ENCODE data around the gene MAN1C1.
A peak's percentile ranks its signal among the peaks of the same experiment; 100 is the strongest.

The MAN1C1 gene

GRCh38 chr1:25619101-25619890 is 2.7 kb downstream of the MAN1C1 start:
- TF ChIP-seq, protein P1, sequence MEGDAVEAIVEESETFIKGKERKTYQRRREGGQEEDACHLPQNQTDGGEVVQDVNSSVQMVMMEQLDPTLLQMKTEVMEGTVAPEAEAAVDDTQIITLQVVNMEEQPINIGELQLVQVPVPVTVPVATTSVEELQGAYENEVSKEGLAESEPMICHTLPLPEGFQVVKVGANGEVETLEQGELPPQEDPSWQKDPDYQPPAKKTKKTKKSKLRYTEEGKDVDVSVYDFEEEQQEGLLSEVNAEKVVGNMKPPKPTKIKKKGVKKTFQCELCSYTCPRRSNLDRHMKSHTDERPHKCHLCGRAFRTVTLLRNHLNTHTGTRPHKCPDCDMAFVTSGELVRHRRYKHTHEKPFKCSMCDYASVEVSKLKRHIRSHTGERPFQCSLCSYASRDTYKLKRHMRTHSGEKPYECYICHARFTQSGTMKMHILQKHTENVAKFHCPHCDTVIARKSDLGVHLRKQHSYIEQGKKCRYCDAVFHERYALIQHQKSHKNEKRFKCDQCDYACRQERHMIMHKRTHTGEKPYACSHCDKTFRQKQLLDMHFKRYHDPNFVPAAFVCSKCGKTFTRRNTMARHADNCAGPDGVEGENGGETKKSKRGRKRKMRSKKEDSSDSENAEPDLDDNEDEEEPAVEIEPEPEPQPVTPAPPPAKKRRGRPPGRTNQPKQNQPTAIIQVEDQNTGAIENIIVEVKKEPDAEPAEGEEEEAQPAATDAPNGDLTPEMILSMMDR (conservative IDR thresholded peaks at IDR 0.05): peak; percentile 64
- no peak for TF ChIP-seq ZFX (IDR thresholded peaks at IDR 0.05)
- H3K27ac ChIP-seq: no peak overlapping the region

GRCh38 chr1:25620211-25620610 is 3.6 kb downstream of the MAN1C1 start:
- H3K27ac ChIP-seq: no peak overlapping the region
- TF ChIP-seq ZFX (IDR thresholded peaks at IDR 0.05): no peak

GRCh38 chr1:25620701-25621350 is 4.2 kb downstream of the MAN1C1 start:
- no peak for TF ChIP-seq ZFX (IDR thresholded peaks at IDR 0.05)
- TF ChIP-seq, protein P1 (conservative IDR thresholded peaks at IDR 0.05): no peak

GRCh38 chr1:25621876-25622275 is 5.3 kb downstream of the MAN1C1 start:
- H3K27ac ChIP-seq: no peak overlapping the region
- TF ChIP-seq, protein P1 (conservative IDR thresholded peaks at IDR 0.05): no peak
- no peak for TF ChIP-seq ZFX (IDR thresholded peaks at IDR 0.05)

More at GRCh38 chr1:25620701-25621350, 4.2 kb downstream of the MAN1C1 start:
- no peak overlapping the region for H3K27ac ChIP-seq

GRCh38 chr1:25622531-25622930 is 5.9 kb downstream of the MAN1C1 start:
- TF ChIP-seq, protein P1 (conservative IDR thresholded peaks at IDR 0.05): no peak
- no peak for TF ChIP-seq ZFX (IDR thresholded peaks at IDR 0.05)
- H3K27ac ChIP-seq: no peak overlapping the region

DNA sequence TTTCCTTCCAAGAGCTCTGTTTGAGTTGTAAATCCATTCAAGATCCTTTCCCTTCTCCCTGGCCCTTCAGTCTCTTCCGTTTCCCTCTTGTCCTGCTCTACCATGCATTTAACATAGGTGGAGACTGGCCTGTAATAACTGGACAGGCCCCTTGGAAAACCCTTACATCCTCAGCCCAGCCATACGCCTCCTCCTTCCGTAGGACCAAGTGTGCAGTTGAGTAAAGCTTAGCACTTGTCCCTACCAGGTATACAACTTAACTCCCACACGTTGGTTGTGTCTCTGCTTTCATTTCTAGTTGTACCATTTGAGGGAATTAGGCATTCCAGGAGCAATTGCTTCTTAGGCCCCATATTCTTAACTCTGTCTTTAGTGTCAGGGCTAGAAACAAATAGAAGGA is 6.4 kb downstream of the MAN1C1 start:
- TF ChIP-seq, protein P1 (conservative IDR thresholded peaks at IDR 0.05): no peak
- TF ChIP-seq ZFX (IDR thresholded peaks at IDR 0.05): no peak
- H3K27ac ChIP-seq: no peak overlapping the region

GRCh38 chr1:25623731-25624130 is 7.1 kb downstream of the MAN1C1 start:
- H3K27ac ChIP-seq: no peak overlapping the region

More at GRCh38 chr1:25623731-25624130, 7.1 kb downstream of the MAN1C1 start:
- TF ChIP-seq, protein P1 (conservative IDR thresholded peaks at IDR 0.05): no peak
- TF ChIP-seq ZFX (IDR thresholded peaks at IDR 0.05): no peak

Measured in C4-2B (cell line).